ENCODE measurements around the gene PCDHB9.
"Not testable (repeated sequence)": the region's sequence is repeated elsewhere in the genome, so short reads cannot be mapped to it uniquely, and the experiment has no call there.

DNA sequence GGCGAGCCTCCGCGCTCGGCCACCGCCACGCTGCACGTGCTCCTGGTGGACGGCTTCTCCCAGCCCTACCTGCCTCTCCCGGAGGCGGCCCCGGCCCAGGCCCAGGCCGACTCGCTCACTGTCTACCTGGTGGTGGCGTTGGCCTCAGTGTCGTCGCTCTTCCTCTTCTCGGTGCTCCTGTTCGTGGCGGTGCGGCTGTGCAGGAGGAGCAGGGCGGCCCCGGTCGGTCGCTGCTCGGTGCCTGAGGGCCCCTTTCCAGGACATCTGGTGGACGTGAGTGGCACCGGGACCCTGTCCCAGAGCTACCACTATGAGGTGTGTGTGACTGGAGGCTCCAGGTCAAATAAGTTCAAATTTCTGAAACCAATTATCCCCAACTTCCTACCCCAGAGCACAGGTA, 23.9 kb downstream of the PCDHB9 start:
- not testable (repeated sequence) for TF ChIP-seq ZNF8 (CRISPR knock-in tag; IDR thresholded peaks at IDR 0.05); ZFP30 (CRISPR knock-in tag; IDR thresholded peaks at IDR 0.05); TCF4 (CRISPR knock-in tag; IDR thresholded peaks at IDR 0.05; ENCODE audit: borderline replicate concordance); ISL1 (CRISPR knock-in tag; IDR thresholded peaks at IDR 0.05); ZNF565 (CRISPR knock-in tag; conservative IDR thresholded peaks at IDR 0.05; ENCODE audit: low read depth); ESRRG (CRISPR knock-in tag; IDR thresholded peaks at IDR 0.05); ARNTL (CRISPR knock-in tag; IDR thresholded peaks at IDR 0.05; ENCODE audit: borderline replicate concordance, low read depth); PPARA (CRISPR knock-in tag; IDR thresholded peaks at IDR 0.05; ENCODE audit: borderline replicate concordance); RARB (CRISPR knock-in tag; IDR thresholded peaks at IDR 0.05)
- TF ChIP-seq, protein P1, sequence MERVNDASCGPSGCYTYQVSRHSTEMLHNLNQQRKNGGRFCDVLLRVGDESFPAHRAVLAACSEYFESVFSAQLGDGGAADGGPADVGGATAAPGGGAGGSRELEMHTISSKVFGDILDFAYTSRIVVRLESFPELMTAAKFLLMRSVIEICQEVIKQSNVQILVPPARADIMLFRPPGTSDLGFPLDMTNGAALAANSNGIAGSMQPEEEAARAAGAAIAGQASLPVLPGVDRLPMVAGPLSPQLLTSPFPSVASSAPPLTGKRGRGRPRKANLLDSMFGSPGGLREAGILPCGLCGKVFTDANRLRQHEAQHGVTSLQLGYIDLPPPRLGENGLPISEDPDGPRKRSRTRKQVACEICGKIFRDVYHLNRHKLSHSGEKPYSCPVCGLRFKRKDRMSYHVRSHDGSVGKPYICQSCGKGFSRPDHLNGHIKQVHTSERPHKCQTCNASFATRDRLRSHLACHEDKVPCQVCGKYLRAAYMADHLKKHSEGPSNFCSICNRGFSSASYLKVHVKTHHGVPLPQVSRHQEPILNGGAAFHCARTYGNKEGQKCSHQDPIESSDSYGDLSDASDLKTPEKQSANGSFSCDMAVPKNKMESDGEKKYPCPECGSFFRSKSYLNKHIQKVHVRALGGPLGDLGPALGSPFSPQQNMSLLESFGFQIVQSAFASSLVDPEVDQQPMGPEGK (CRISPR knock-in tag; IDR thresholded peaks at IDR 0.05; ENCODE audit: borderline replicate concordance), result not testable (repeated sequence)
- TF ChIP-seq, protein P2, sequence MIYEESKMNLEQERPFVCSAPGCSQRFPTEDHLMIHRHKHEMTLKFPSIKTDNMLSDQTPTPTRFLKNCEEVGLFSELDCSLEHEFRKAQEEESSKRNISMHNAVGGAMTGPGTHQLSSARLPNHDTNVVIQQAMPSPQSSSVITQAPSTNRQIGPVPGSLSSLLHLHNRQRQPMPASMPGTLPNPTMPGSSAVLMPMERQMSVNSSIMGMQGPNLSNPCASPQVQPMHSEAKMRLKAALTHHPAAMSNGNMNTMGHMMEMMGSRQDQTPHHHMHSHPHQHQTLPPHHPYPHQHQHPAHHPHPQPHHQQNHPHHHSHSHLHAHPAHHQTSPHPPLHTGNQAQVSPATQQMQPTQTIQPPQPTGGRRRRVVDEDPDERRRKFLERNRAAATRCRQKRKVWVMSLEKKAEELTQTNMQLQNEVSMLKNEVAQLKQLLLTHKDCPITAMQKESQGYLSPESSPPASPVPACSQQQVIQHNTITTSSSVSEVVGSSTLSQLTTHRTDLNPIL (CRISPR knock-in tag; IDR thresholded peaks at IDR 0.05; ENCODE audit: low read depth), result not testable (repeated sequence)
